ENCODE results near the gene SYCN. TPM values are rescaled to one million over a fixed set of nuclear protein-coding genes. Genes with fewer than 3 reads are reported as not detected.
A peak's percentile ranks its signal among the peaks of the same experiment; 100 is the strongest.

The SYCN gene
- total and polyA plus RNA-seq, 2 donors (not counting 3 experiments of a cell fraction or from before 2014, with no cell fraction given) = not detected

GRCh38 chr19:39253374-39254149, 49.5 kb upstream of the SYCN start:
- Histone ChIP-seq H3K9me1 (replicated peaks; ENCODE audit: control insufficient read depth, extremely low read depth, insufficient read depth, low read length) (no peaks in the 10 kb centered on the region), H3K4me2 (ENCODE audit: insufficient read depth, low read length) (no peak overlapping the region), H3K27ac (ENCODE audit: insufficient read depth, low read depth, low read length) (no peak overlapping the region), H3K79me2 (ENCODE audit: control insufficient read depth, insufficient read depth, low read length) (no peaks in the 10 kb centered on the region), H3K27me3 (ENCODE audit: control insufficient read depth in 2 of 2, insufficient read depth in 2 of 2, low read length in 2 of 2) (peaks cover 20 to 23% of the 10 kb centered on the region in 2 experiments), H3K9ac (replicated peaks; ENCODE audit: extremely low read depth, insufficient read depth, low read length) (no peak overlapping the region), H3K4me3 (replicated peaks in 1 of 3; ENCODE audit: insufficient read depth in 1 of 3, low read depth in 1 of 3, low read length in 3 of 3) (no peak overlapping the region), H4K20me1 (replicated peaks; ENCODE audit: control insufficient read depth, extremely low read depth, insufficient read depth, low read length) (no peaks in the 10 kb centered on the region), H3K9me3 (replicated peaks; ENCODE audit: control insufficient read depth, insufficient read depth, low read length) (no peaks in the 10 kb centered on the region), H3K36me3 (ENCODE audit: control insufficient read depth in 2 of 2, extremely low read depth in 1 of 2, insufficient read depth in 2 of 2, low read length in 2 of 2) (no peaks in the 10 kb centered on the region), H3K4me1 (ENCODE audit: control insufficient read depth, extremely low read depth, insufficient read depth, low read length) (no peaks in the 10 kb centered on the region), H2AFZ (ENCODE audit: low read depth, low read length) (no peak overlapping the region)
- dilution Hi-C loops (cut with MboI; ENCODE audit: extremely low pct_ligation_motif_present, low sequenced_read_pairs) = no loop called here
- intact Hi-C loops (cut with micrococcal nuclease) = no loop called here
- TF ChIP-seq MAX (IDR thresholded peaks at IDR 0.05; ENCODE audit: insufficient read depth, insufficient read length) = no peak
- TF ChIP-seq EZH2 (IDR thresholded peaks at IDR 0.05; ENCODE audit: borderline replicate concordance, low read depth, low read length, severe bottlenecking) = peak; percentile 32
- CTCF ChIA-PET = interaction anchor here (1.5 kb wide), 1 partner anchor 53 kb away, joined by 3 read pairs; no protein-coding TSS in a partner anchor
- FAIRE-seq (no peak), DNase-seq (ENCODE audit: low read depth, low spot score) (no peak)
- no TSS peak for BruUV-seq (replicated peaks)
- POLR2A ChIA-PET = no interaction called here

DNA sequence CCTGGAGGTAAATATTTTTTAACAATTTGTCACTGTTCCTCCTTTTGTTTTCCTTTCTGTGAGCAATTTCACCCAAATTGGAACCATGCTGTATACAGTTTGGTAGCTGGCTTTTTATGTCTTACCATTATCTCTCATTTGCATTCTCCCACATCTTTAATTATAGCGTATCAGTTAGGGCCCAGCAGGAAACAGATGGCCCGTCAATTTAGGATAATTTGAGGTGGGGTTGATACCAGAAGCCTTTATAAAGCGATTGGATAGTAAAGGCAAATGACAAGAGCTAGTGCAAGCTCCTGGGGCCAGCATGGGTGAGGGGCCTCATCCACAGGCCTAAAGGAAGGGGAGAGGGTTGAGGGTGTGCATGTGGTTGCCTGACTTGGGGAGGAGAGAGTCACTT, 48.4 kb upstream of the SYCN start:
- Histone ChIP-seq H3K4me1 (ENCODE audit: control insufficient read depth, extremely low read depth, insufficient read depth, low read length) (no peaks in the 10 kb centered on the region), H3K9me1 (replicated peaks; ENCODE audit: control insufficient read depth, extremely low read depth, insufficient read depth, low read length) (no peaks in the 10 kb centered on the region), H3K4me3 (replicated peaks in 1 of 3; ENCODE audit: insufficient read depth in 1 of 3, low read depth in 1 of 3, low read length in 3 of 3) (no peak overlapping the region), H3K36me3 (ENCODE audit: control insufficient read depth in 2 of 2, extremely low read depth in 1 of 2, insufficient read depth in 2 of 2, low read length in 2 of 2) (no peaks in the 10 kb centered on the region), H3K9me3 (replicated peaks; ENCODE audit: control insufficient read depth, insufficient read depth, low read length) (no peaks in the 10 kb centered on the region), H3K27me3 (ENCODE audit: control insufficient read depth in 2 of 2, insufficient read depth in 2 of 2, low read length in 2 of 2) (peaks cover 31% of the 10 kb centered on the region in 2 experiments), H3K9ac (replicated peaks; ENCODE audit: extremely low read depth, insufficient read depth, low read length) (no peak overlapping the region), H3K79me2 (ENCODE audit: control insufficient read depth, insufficient read depth, low read length) (no peaks in the 10 kb centered on the region), H2AFZ (ENCODE audit: low read depth, low read length) (no peak overlapping the region), H3K4me2 (ENCODE audit: insufficient read depth, low read length) (no peak overlapping the region), H4K20me1 (replicated peaks; ENCODE audit: control insufficient read depth, extremely low read depth, insufficient read depth, low read length) (no peaks in the 10 kb centered on the region), H3K27ac (ENCODE audit: insufficient read depth, low read depth, low read length) (no peak overlapping the region)
- POLR2A ChIA-PET = no interaction called here
- dilution Hi-C loops (cut with MboI; ENCODE audit: extremely low pct_ligation_motif_present, low sequenced_read_pairs) (no loop called here), intact Hi-C loops (cut with micrococcal nuclease) (no loop called here)
- no peak for DNase-seq (ENCODE audit: low read depth, low spot score)
- FAIRE-seq = no peak
- TF ChIP-seq EZH2 (IDR thresholded peaks at IDR 0.05; ENCODE audit: borderline replicate concordance, low read depth, low read length, severe bottlenecking) (no peak), JUN (IDR thresholded peaks at IDR 0.05; ENCODE audit: borderline replicate concordance, insufficient read depth, insufficient read length, low read depth) (no peak), POLR2AphosphoS5 (IDR thresholded peaks at IDR 0.05; ENCODE audit: insufficient read depth, low read depth, low read length) (no peak), MYC (IDR thresholded peaks at IDR 0.05; ENCODE audit: low read depth, low read length) (no peak), MAX (IDR thresholded peaks at IDR 0.05; ENCODE audit: insufficient read depth, insufficient read length) (no peak), FOS (IDR thresholded peaks at IDR 0.05; ENCODE audit: borderline replicate concordance, insufficient read depth, low read length) (no peak), GATA2 (IDR thresholded peaks at IDR 0.05; ENCODE audit: insufficient read depth, insufficient read length, low read depth, low read length) (no peak), POLR2A (IDR thresholded peaks at IDR 0.05; ENCODE audit: low read depth, low read length) (no peak)
- TF ChIP-seq, protein P1, sequence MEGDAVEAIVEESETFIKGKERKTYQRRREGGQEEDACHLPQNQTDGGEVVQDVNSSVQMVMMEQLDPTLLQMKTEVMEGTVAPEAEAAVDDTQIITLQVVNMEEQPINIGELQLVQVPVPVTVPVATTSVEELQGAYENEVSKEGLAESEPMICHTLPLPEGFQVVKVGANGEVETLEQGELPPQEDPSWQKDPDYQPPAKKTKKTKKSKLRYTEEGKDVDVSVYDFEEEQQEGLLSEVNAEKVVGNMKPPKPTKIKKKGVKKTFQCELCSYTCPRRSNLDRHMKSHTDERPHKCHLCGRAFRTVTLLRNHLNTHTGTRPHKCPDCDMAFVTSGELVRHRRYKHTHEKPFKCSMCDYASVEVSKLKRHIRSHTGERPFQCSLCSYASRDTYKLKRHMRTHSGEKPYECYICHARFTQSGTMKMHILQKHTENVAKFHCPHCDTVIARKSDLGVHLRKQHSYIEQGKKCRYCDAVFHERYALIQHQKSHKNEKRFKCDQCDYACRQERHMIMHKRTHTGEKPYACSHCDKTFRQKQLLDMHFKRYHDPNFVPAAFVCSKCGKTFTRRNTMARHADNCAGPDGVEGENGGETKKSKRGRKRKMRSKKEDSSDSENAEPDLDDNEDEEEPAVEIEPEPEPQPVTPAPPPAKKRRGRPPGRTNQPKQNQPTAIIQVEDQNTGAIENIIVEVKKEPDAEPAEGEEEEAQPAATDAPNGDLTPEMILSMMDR (IDR thresholded peaks at IDR 0.05; ENCODE audit: extremely low read depth in 1 of 2, insufficient read depth in 1 of 2, low read depth in 1 of 2, low read length in 2 of 2) = no peak
- BruUV-seq (replicated peaks) = no TSS peak
- CTCF ChIA-PET = interaction anchor here (0.6 kb wide), 1 partner anchor 16 kb away, joined by 3 read pairs; no protein-coding TSS in a partner anchor
